GM23338 (cell line): ENCODE measurements around the gene SYT9. TPM values are rescaled to one million over a fixed set of nuclear protein-coding genes. Genes with fewer than 3 reads are reported as not detected.
A peak's percentile ranks its signal among the peaks of the same experiment; 100 is the strongest.

Source experiments
- ATAC-seq: fragments of 200-7000 bp; cut with Tn5 transposase; 3 replicates; pipeline ENCODE4 v1.9.1; 2020
- DNase-seq: peaks from one replicate; pipeline ENCODE4 v3.0.0-alpha.2; 2015; ENCODE audit warnings: low spot score
- H2AFZ ChIP-seq: fragments of 200-600 bp; sonication (generic); 2 replicates; pipeline ENCODE4 v1.8.0; 2016; ENCODE audit warnings: antibody characterized with exemption, mild to moderate bottlenecking, moderate library complexity
- H3F3A ChIP-seq: fragments of 200-600 bp; sonication (generic); replicated peaks from 2 replicates; pipeline ENCODE4 v1.8.0; 2017; ENCODE audit warnings: antibody characterized with exemption, mixed run types, low read depth
- H3K27ac ChIP-seq: fragments of 200-600 bp; sonication (generic); 2 replicates; pipeline ENCODE4 v1.6.1; 2016; ENCODE audit warnings: low read depth
- H3K27me3 ChIP-seq: fragments of 200-600 bp; sonication (generic); 2 replicates; pipeline ENCODE4 v1.8.0; 2016; ENCODE audit warnings: mild to moderate bottlenecking, mixed run types, moderate library complexity; ENCODE audit not compliant: insufficient read depth
- H3K36me3 ChIP-seq: fragments of 200-600 bp; sonication (generic); 2 replicates; pipeline ENCODE4 v1.8.0; 2016; ENCODE audit warnings: mild to moderate bottlenecking; ENCODE audit not compliant: insufficient read depth
- H3K4me1 ChIP-seq: fragments of 200-600 bp; sonication (generic); 2 replicates; pipeline ENCODE4 v1.8.0; 2016; ENCODE audit warnings: mild to moderate bottlenecking, moderate library complexity; ENCODE audit not compliant: insufficient read depth
- H3K4me2 ChIP-seq: fragments of 200-600 bp; sonication (generic); 2 replicates; pipeline ENCODE4 v1.7.1; 2017; ENCODE audit warnings: mixed run types
- H3K4me3 ChIP-seq: fragments of 200-600 bp; sonication (generic); 2 replicates; pipeline ENCODE4 v1.6.1; 2016; ENCODE audit warnings: mixed run types
- H3K79me2 ChIP-seq: fragments of 200-600 bp; sonication (generic); replicated peaks from 2 replicates; pipeline ENCODE4 v1.8.0; 2017; ENCODE audit warnings: mild to moderate bottlenecking; ENCODE audit not compliant: insufficient read depth
- H3K9me2 ChIP-seq: fragments of 200-600 bp; sonication (generic); 2 replicates; pipeline ENCODE4 v1.8.0; 2017; ENCODE audit not compliant: insufficient read depth
- H4K20me1 ChIP-seq: fragments of 200-600 bp; sonication (generic); replicated peaks from 2 replicates; pipeline ENCODE4 v1.8.0; 2017; ENCODE audit warnings: mild to moderate bottlenecking; ENCODE audit not compliant: insufficient read depth
- H3K27ac Mint-ChIP-seq: 2 replicates; pipeline ENCODE4 v1.8.0; 2020; ENCODE audit warnings: inconsistent platforms, mild to moderate bottlenecking, moderate library complexity, mixed read lengths
- H3K27me3 Mint-ChIP-seq: 3 replicates; pipeline ENCODE4 v1.8.0; 2022; ENCODE audit warnings: low read depth, mild to moderate bottlenecking, moderate library complexity, mixed read lengths, inconsistent platforms; ENCODE audit not compliant: insufficient read depth, poor library complexity
- H3K36me3 Mint-ChIP-seq: 3 replicates; pipeline ENCODE4 v1.8.0; 2021; ENCODE audit warnings: low read depth, mild to moderate bottlenecking, inconsistent platforms, moderate library complexity, mixed read lengths
- H3K4me1 Mint-ChIP-seq: 3 replicates; pipeline ENCODE4 v1.8.0; 2020; ENCODE audit warnings: mild to moderate bottlenecking, inconsistent platforms, mixed read lengths
- H3K4me3 Mint-ChIP-seq: 3 replicates; pipeline ENCODE4 v1.8.0; 2021; ENCODE audit warnings: moderate library complexity, mild to moderate bottlenecking, inconsistent platforms, mixed read lengths
- H3K9me3 Mint-ChIP-seq: 3 replicates; pipeline ENCODE4 v1.8.0; 2020; ENCODE audit warnings: moderate library complexity, mild to moderate bottlenecking, inconsistent platforms, mixed read lengths
- CREB1 ChIP-seq: fragments of 250-450 bp; sonication (Bioruptor Pico); IDR thresholded peaks from 2 replicates; pipeline ENCODE4 v1.5.0; 2020; ENCODE audit warnings: low read depth, mild to moderate bottlenecking, moderate library complexity
- ETS1 ChIP-seq: IDR thresholded peaks from 2 replicates; pipeline ENCODE4 v1.6.1; 2016; ENCODE audit warnings: antibody characterized with exemption
- EZH2 ChIP-seq: fragments of 200-600 bp; sonication (generic); IDR thresholded peaks from one replicate; pipeline ENCODE4 v1.8.0; 2017; ENCODE audit warnings: antibody characterized with exemption, mild to moderate bottlenecking, low read depth; ENCODE audit not compliant: unreplicated experiment
- EZH2phosphoT487 ChIP-seq: fragments of 200-600 bp; sonication (generic); IDR thresholded peaks from one replicate; pipeline ENCODE4 v1.8.1; 2018; ENCODE audit warnings: antibody characterized with exemption; ENCODE audit not compliant: unreplicated experiment
- JUNB ChIP-seq: IDR thresholded peaks from one replicate; pipeline ENCODE4 v1.6.1; 2016; ENCODE audit warnings: antibody characterized with exemption; ENCODE audit not compliant: unreplicated experiment
- NANOG ChIP-seq: IDR thresholded peaks from 2 replicates; pipeline ENCODE4 v1.6.1; 2016; ENCODE audit warnings: antibody characterized with exemption, borderline replicate concordance
- POLR2AphosphoS5 ChIP-seq: IDR thresholded peaks from 2 replicates; pipeline ENCODE4 v1.6.1; 2016; ENCODE audit warnings: antibody characterized with exemption, low read depth
- STAT1 ChIP-seq: IDR thresholded peaks from one replicate; pipeline ENCODE4 v1.6.1; 2016; ENCODE audit warnings: antibody characterized with exemption; ENCODE audit not compliant: unreplicated experiment
- ZNF114 ChIP-seq: fragments of 250-450 bp; sonication (Bioruptor Pico); IDR thresholded peaks from 2 replicates; pipeline ENCODE4 v1.5.0; 2020; ENCODE audit warnings: mild to moderate bottlenecking, moderate library complexity
- ZNF331 ChIP-seq: fragments of 250-450 bp; sonication (Bioruptor Pico); IDR thresholded peaks from 2 replicates; pipeline ENCODE4 v1.5.0; 2020; ENCODE audit warnings: low read depth, mild to moderate bottlenecking, moderate library complexity
- polyA plus RNA-seq: library from polyadenylated mRNA; unstranded; fragments of >200 nt; fragmentation: Nextera tagmentation; extraction: Ambion mirVana; gene quantifications from 2 replicates; pipeline ENCODE4 v1.2.1, GENCODE V29; 2016
- total RNA-seq: library from RNA; depleted of rRNA; stranded (reverse); fragments of >200 nt; shearing (Covaris generic); gene quantifications from 2 replicates; pipeline ENCODE4 v1.2.3, GENCODE V29; 2014
- TF ChIP-seq, protein P1 (sequence below), 2 experiments: fragments of 200-600 bp in 1 of 2; sonication (generic) in 1 of 2; conservative IDR thresholded peaks; 2 replicates each; pipeline versions ENCODE4 v1.5.1 to v1.6.1; 2016 to 2017; ENCODE audit warnings: antibody characterized with exemption in 2 of 2, low read depth in 2 of 2, mild to moderate bottlenecking in 2 of 2, moderate library complexity in 1 of 2
- TF ChIP-seq, protein P2 (sequence below): IDR thresholded peaks from one replicate; pipeline ENCODE4 v1.6.1; 2018; ENCODE audit warnings: antibody characterized with exemption; ENCODE audit not compliant: unreplicated experiment
- TF ChIP-seq, protein P3 (sequence below): fragments of 250-450 bp; sonication (Bioruptor Pico); IDR thresholded peaks from 2 replicates; pipeline ENCODE4 v1.5.0; 2020; ENCODE audit warnings: mild to moderate bottlenecking, moderate library complexity

Gene SYT9
- total and polyA plus RNA-seq, 2 experiments from 2014 or later: 0.91 to 2.4 TPM

GRCh38 chr11:7501251-7501650 lies 249.5 kb downstream of the SYT9 start:
- Mint-ChIP-seq H3K9me3 (no peaks in the 10 kb centered on the region), H3K36me3 (no peaks in the 10 kb centered on the region), H3K4me3 (no peak overlapping the region), H3K27me3 (no peaks in the 10 kb centered on the region), H3K4me1 (peaks cover 18% of the 10 kb centered on the region), H3K27ac (no peak overlapping the region)
- Histone ChIP-seq H3K36me3 (no peaks in the 10 kb centered on the region), H3K79me2 (no peaks in the 10 kb centered on the region), H2AFZ (0 out of 2 replicates have a peak overlapping the region, but pooled peaks have one; percentile 28), H3K4me3 (no peak overlapping the region), H3K27ac (no peak overlapping the region), H3F3A (no peaks in the 10 kb centered on the region), H3K27me3 (no peaks in the 10 kb centered on the region), H3K9me2 (no peaks in the 10 kb centered on the region; the same call in 1 of the 2 replicates), H3K4me2 (no peak overlapping the region), H3K4me1 (peaks cover 11% of the 10 kb centered on the region), H4K20me1 (no peaks in the 10 kb centered on the region)
- TF ChIP-seq, protein P1, sequence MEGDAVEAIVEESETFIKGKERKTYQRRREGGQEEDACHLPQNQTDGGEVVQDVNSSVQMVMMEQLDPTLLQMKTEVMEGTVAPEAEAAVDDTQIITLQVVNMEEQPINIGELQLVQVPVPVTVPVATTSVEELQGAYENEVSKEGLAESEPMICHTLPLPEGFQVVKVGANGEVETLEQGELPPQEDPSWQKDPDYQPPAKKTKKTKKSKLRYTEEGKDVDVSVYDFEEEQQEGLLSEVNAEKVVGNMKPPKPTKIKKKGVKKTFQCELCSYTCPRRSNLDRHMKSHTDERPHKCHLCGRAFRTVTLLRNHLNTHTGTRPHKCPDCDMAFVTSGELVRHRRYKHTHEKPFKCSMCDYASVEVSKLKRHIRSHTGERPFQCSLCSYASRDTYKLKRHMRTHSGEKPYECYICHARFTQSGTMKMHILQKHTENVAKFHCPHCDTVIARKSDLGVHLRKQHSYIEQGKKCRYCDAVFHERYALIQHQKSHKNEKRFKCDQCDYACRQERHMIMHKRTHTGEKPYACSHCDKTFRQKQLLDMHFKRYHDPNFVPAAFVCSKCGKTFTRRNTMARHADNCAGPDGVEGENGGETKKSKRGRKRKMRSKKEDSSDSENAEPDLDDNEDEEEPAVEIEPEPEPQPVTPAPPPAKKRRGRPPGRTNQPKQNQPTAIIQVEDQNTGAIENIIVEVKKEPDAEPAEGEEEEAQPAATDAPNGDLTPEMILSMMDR (conservative IDR thresholded peaks at IDR 0.05; ENCODE audit: low read depth in 2 of 2): no peak
- no peak for TF ChIP-seq JUNB
- TF ChIP-seq, protein P2, sequence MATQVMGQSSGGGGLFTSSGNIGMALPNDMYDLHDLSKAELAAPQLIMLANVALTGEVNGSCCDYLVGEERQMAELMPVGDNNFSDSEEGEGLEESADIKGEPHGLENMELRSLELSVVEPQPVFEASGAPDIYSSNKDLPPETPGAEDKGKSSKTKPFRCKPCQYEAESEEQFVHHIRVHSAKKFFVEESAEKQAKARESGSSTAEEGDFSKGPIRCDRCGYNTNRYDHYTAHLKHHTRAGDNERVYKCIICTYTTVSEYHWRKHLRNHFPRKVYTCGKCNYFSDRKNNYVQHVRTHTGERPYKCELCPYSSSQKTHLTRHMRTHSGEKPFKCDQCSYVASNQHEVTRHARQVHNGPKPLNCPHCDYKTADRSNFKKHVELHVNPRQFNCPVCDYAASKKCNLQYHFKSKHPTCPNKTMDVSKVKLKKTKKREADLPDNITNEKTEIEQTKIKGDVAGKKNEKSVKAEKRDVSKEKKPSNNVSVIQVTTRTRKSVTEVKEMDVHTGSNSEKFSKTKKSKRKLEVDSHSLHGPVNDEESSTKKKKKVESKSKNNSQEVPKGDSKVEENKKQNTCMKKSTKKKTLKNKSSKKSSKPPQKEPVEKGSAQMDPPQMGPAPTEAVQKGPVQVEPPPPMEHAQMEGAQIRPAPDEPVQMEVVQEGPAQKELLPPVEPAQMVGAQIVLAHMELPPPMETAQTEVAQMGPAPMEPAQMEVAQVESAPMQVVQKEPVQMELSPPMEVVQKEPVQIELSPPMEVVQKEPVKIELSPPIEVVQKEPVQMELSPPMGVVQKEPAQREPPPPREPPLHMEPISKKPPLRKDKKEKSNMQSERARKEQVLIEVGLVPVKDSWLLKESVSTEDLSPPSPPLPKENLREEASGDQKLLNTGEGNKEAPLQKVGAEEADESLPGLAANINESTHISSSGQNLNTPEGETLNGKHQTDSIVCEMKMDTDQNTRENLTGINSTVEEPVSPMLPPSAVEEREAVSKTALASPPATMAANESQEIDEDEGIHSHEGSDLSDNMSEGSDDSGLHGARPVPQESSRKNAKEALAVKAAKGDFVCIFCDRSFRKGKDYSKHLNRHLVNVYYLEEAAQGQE: no peak
- no peak for TF ChIP-seq ZNF331 (CRISPR knock-in tag)
- TF ChIP-seq ETS1: no peak
- no peak for TF ChIP-seq POLR2AphosphoS5
- TF ChIP-seq, protein P3, sequence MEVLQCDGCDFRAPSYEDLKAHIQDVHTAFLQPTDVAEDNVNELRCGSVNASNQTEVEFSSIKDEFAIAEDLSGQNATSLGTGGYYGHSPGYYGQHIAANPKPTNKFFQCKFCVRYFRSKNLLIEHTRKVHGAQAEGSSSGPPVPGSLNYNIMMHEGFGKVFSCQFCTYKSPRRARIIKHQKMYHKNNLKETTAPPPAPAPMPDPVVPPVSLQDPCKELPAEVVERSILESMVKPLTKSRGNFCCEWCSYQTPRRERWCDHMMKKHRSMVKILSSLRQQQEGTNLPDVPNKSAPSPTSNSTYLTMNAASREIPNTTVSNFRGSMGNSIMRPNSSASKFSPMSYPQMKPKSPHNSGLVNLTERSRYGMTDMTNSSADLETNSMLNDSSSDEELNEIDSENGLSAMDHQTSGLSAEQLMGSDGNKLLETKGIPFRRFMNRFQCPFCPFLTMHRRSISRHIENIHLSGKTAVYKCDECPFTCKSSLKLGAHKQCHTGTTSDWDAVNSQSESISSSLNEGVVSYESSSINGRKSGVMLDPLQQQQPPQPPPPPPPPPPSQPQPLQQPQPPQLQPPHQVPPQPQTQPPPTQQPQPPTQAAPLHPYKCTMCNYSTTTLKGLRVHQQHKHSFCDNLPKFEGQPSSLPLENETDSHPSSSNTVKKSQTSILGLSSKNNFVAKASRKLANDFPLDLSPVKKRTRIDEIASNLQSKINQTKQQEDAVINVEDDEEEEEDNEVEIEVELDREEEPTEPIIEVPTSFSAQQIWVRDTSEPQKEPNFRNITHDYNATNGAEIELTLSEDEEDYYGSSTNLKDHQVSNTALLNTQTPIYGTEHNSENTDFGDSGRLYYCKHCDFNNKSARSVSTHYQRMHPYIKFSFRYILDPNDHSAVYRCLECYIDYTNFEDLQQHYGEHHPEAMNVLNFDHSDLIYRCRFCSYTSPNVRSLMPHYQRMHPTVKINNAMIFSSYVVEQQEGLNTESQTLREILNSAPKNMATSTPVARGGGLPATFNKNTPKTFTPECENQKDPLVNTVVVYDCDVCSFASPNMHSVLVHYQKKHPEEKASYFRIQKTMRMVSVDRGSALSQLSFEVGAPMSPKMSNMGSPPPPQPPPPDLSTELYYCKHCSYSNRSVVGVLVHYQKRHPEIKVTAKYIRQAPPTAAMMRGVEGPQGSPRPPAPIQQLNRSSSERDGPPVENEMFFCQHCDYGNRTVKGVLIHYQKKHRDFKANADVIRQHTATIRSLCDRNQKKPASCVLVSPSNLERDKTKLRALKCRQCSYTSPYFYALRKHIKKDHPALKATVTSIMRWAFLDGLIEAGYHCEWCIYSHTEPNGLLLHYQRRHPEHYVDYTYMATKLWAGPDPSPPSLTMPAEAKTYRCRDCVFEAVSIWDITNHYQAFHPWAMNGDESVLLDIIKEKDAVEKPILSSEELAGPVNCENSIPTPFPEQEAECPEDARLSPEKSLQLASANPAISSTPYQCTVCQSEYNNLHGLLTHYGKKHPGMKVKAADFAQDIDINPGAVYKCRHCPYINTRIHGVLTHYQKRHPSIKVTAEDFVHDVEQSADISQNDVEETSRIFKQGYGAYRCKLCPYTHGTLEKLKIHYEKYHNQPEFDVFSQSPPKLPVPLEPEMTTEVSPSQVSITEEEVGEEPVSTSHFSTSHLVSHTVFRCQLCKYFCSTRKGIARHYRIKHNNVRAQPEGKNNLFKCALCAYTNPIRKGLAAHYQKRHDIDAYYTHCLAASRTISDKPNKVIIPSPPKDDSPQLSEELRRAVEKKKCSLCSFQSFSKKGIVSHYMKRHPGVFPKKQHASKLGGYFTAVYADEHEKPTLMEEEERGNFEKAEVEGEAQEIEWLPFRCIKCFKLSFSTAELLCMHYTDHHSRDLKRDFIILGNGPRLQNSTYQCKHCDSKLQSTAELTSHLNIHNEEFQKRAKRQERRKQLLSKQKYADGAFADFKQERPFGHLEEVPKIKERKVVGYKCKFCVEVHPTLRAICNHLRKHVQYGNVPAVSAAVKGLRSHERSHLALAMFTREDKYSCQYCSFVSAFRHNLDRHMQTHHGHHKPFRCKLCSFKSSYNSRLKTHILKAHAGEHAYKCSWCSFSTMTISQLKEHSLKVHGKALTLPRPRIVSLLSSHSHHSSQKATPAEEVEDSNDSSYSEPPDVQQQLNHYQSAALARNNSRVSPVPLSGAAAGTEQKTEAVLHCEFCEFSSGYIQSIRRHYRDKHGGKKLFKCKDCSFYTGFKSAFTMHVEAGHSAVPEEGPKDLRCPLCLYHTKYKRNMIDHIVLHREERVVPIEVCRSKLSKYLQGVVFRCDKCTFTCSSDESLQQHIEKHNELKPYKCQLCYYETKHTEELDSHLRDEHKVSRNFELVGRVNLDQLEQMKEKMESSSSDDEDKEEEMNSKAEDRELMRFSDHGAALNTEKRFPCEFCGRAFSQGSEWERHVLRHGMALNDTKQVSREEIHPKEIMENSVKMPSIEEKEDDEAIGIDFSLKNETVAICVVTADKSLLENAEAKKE: no peak
- no peak for TF ChIP-seq NANOG
- TF ChIP-seq EZH2phosphoT487: no peak
- TF ChIP-seq CREB1 (CRISPR knock-in tag): no peak
- no peak for TF ChIP-seq ZNF114
- no peak for TF ChIP-seq STAT1
- no peak for TF ChIP-seq EZH2
- ATAC-seq: peak; percentile 48; the same call in 2 of the 3 replicates
- DNase-seq: no peak
